Fibroblast of mammary gland (primary cell): ENCODE data around the gene SEC11A.
"Not testable (repeated sequence)": the region's sequence is repeated elsewhere in the genome, so short reads cannot be mapped to it uniquely, and the experiment has no call there.

Experiments
- DNase-seq: peaks from one replicate; pipeline ENCODE4 v3.0.0-alpha.2; 2010; ENCODE audit warnings: low read depth
- H3K4me3 ChIP-seq: 2 replicates; pipeline ENCODE4 v1.5.1; 2011; ENCODE audit warnings: low read depth, mild to moderate bottlenecking, low read length, moderate library complexity; ENCODE audit not compliant: control insufficient read depth
- CTCF ChIP-seq: conservative IDR thresholded peaks from 2 replicates; pipeline ENCODE4 v1.5.1; 2011; ENCODE audit warnings: low read depth, low read length, inconsistent platforms; ENCODE audit not compliant: control insufficient read depth, insufficient read depth

SEC11A gene

DNA sequence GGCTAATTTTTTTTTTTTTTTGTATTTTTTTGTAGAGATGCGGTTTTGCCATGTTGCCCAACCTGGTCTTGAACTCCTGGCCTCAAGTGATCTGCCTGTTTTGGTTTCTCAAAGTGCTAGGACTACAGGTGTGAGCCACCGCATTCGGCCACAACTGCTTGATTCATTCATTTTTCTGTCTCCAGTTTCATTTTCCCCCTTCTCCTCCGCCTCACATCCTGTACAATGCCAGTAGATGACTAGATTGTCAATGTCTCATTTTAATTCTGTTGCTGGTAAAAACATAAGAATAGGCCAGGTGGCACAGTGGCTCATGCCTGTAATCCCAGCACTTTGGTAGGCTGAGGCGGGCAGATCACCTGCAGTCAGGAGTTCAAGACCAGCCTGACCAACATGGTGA is 20.4 kb upstream of the SEC11A start:
- H3K4me3 ChIP-seq, result no peak overlapping the region
- TF ChIP-seq CTCF, result no peak
- no peak for DNase-seq

DNA sequence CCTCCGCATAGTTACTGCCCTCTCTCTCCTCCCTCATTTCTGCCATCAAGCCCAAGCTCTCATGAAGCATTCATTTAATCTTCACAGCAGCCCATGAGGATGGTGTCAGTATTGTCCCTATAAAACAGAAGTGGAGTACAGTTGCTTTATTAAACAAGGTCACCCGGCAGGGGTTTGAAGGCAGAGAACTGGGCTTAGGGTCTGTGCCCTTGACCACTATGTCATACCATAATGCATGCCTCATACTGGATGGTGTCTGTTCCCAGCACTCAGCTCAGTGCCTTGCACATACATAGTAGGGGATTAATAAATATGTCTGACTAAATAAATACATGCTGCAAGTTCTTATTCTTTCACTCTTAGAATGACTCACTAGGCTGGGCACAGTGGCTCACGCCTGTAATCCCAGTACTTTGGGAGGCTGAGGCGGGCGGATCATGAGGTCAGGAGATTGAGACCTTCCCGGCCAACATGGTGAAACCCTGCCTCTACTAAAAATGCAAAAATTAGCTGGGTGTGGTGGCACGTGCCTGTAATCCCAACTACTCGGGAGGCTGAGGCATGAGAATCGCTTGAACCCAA is 19.6 kb upstream of the SEC11A start:
- peak; percentile 61 for DNase-seq
- not testable (repeated sequence) for H3K4me3 ChIP-seq

- H3K4me3 ChIP-seq, result no peak overlapping the region
- DNase-seq, result no peak
- no peak for TF ChIP-seq CTCF
Measured at GRCh38 chr15:84734794-84735479, 19.0 kb upstream of the SEC11A start.

DNA sequence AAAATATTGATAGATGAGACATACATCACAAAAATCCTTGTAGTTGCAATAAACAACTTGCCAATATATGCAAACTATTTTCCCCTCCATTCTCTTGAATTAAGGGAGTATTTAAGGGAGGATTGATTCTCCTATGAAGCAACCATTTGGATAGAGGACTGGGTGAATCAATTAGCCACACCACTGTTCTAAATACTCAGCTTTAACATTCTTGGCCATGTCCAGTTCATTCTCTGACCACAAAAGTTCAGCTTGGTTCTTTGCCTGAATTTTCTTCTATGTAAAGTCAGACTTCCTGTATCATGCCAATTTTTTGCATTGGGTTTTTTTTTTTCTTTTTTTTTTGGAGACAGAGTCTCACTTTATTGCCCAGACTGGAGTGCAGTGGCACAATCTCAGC is 15.8 kb upstream of the SEC11A start:
- H3K4me3 ChIP-seq, result no peak overlapping the region
- TF ChIP-seq CTCF, result no peak
- DNase-seq, result peak; percentile 83

DNA sequence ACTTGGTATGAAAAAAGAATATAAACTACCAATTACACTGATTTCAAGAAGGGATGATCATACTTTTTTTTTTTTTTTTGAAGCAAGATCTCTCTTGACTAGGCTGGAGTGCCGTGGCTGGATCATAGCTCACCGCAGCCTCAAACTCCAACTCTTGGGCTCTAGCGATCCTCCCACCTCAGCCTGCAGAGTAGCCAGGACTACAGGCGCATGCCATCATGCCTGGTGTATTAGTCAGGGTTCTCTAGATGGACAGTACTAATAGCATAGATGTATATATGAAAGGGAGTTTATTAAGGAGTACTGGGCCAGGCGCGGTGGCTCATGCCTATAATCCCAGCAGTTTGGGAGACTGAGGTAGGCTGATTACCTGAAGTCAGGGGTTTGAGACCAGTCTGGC is 11.5 kb upstream of the SEC11A start:
- no peak overlapping the region for H3K4me3 ChIP-seq
- TF ChIP-seq CTCF, result no peak
- no peak for DNase-seq

GRCh38 chr15:84725001-84725491 is 9.1 kb upstream of the SEC11A start:
- no peak for DNase-seq
- no peak overlapping the region for H3K4me3 ChIP-seq
- TF ChIP-seq CTCF, result no peak

DNA sequence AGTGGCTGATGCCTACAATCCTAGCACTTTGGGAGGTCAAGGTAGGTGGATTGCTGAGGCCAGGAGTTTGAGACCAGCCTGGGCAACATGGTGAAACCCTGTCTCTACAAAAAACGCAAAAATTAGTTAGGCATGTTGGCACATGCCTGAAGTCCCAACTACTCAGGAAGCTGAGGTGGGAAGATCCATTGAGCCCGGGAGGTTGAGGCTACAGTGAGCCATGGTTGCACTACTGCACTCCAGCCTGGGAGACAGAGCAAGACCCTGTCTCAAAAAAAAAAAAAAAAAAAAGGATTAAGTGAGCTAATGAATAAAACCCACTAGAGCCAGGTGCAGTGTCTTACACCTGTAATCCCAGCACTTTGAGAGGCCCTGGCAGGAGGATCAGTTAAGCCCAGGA is 6.7 kb upstream of the SEC11A start:
- TF ChIP-seq CTCF, result no peak
- no peak overlapping the region for H3K4me3 ChIP-seq
- DNase-seq, result no peak
